GM18951 (cell line): Measurements from ENCODE around the gene TSPO2.

ENCODE experiments used
- POLR2A ChIP-seq: IDR thresholded peaks from 4 replicates; pipeline ENCODE4 v1.6.1; 2011; ENCODE audit warnings: mild to moderate bottlenecking; ENCODE audit not compliant: insufficient read length, insufficient read depth; ENCODE audit errors: extremely low read depth
- in situ Hi-C: fragments of 300-500 bp; cut with MboI; formaldehyde crosslinking; loops from one replicate; pipeline ENCODE4 v1.12.0; 2022; ENCODE audit warnings: low sequenced_read_pairs, mixed read lengths, inconsistent platforms; ENCODE audit not compliant: unreplicated experiment

Gene TSPO2

DNA sequence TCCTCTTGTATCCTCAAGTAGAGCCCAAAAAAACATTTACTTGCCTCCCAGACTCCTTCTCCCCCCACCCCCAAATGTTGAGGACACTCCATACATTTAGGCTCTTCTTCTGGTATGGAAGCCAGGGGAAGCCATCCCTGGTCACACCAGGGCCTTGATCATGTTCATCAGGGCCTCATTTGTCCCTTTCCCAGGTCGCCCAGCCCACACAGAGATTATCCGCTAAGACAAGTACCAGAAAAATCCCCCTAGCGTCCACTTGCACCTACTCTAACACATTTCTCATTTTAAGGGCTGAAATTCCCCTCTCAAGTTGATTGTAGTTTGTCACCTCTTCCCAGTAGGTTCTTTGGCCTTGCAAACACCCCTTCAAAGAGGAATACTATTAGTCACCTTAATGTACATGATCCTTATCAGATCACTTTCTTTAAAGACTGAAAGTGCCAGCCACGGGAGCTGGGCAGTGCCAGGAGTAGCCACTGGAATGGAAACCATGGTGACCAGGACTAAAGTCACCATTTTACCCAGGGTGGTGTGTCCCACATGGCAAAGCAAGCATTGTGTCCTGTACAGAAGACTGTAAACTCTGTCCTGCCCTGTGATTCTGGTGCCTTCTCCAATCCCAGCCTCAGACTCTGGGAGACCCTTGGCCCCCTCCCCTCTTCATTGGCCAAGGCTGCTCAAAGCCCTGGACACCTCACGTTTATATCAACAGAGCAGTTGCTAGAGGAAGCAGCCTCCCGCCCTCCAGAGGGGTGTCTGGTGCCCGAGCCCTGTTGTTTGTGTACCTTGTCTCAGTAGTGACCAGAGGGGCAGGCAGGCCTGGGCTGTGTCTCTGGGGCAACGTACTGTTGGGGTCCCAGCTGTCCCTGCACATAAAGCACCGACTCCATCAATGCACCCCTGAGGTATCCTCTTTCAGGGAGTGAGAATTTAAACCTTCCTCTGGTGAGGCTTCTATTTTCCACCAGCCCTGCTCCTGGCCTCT, 5.8 kb downstream of the TSPO2 start:
- in situ Hi-C loops, result no loop called here
- TF ChIP-seq POLR2A, result no peak

DNA sequence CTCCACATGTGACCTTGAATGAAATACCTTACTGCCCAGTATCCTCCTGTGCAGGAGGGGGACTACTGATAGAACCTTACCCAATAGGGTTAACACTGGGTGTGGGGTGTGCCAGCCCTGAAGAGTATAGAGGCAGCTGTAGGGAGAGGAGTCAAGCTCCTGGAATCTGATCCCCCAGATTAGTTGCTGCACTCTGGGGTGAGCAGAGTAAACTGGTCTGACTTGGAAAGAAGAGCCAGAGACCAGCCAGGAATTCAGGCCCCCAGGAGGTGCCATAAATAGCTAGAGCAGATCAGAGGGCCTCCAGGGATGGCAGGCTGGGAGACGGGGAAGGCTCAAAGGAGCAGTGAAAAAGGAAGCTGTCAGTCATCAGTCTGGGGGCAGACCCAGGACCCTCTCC, 7.3 kb downstream of the TSPO2 start:
- in situ Hi-C loops, result no loop called here
- TF ChIP-seq POLR2A, result no peak

DNA sequence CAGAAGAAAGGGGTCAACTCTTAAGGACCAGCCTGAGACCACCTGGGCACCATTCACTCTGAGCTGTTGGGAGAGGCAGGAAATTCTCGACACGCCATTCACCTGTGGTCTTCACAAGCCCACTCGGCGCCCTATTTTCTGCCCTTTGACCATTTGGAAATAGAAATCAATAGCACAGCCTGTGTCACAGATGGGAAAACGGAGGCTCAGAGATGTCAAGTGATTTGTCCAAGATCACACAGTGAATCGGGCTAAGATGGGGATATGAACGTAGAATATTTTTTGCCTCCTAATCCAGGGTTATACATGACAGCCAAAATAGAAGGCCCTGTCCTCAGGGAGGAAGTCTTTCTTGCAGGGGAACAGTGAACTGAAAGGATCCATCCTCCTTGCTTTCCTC, 7.7 kb downstream of the TSPO2 start:
- in situ Hi-C loops, result no loop called here
- no peak for TF ChIP-seq POLR2A

DNA sequence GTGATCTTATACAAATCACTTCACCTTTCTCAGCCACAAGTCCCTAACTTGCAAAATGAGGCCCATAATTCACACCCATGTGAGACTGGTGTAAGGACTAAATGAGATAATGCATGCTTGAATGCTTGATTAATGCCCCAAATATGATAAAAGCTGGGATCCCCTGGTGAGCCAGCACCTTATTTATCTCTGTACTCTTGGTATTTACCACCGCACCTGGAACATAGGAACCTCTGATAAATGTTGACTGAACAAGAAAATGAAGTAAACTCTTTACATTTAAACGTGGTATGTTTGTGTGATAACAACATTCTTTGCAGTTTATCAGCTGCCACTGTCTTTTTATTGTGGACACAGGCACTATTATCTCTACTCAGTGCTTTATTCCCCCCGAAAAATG, 8.3 kb downstream of the TSPO2 start:
- TF ChIP-seq POLR2A, result no peak
- in situ Hi-C loops, result no loop called here

DNA sequence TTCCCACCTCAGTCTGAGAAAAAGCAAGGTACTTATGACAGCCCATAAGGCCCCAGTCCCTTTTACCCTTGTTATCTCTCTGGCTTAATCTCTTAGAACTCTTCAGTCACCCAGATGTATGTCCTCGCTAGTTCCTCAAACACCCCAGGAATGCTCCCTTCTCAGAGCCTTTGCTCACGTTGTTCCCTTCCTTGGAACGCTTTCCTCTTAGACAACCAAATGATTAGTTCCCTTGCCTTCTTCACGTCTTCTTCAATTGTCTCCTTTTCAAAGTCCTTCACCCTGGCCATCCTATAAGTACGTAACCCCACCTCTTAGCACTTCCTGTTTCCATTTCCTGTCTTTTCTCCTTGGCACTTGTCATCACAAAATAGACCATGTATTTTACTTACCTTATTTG, 9.6 kb downstream of the TSPO2 start:
- TF ChIP-seq POLR2A, result no peak
- in situ Hi-C loops, result no loop called here

DNA sequence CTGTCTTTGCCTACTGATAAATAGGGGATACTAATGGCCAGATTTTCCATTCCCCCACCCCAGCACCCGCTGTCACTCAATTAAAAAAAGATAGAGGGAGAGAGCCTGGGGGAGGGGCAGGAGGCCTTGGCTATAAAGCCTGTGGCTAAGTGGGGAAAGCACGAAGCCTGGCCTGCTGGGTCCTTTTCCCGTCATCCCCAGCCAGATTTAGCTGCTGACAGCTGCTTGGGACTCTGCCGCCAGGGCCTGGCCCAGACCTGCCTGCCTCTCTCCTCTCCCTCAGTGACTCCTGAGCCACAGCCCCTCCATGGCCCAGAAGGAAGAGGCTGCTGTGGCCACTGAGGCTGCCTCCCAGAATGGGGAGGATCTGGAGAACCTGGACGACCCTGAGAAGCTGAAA, 10.8 kb downstream of the TSPO2 start, which contains the start of gene APOBEC2:
TSS of gene APOBEC2 (plus strand) at position 162 of the 400 bp plus-strand sequence. CDS start at position 308, 146 bp downstream.
- in situ Hi-C loops, result no loop called here

DNA sequence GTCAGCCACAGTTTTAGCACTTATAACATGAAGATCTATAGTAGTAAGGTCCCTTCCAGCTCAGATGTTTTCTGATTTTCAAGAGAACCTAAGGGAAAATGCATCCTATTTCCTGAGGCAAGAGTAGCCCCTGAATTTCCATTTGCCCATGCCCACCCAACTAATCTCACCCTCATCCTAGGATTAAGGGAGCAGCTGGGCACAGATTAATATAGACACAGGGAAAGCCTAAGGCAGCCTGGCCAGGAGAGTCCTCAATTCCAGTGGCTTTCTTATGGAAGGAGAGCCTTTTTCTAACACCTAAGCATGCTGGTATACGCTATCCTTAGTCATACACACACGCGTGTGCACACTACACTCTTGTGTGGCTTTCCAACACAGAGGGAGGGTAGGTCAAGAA, 12.2 kb downstream of the TSPO2 start:
- TF ChIP-seq POLR2A, result no peak

More for the DNA sequence above, 10.8 kb downstream of the TSPO2 start, which contains the start of gene APOBEC2:
- no peak for TF ChIP-seq POLR2A

DNA sequence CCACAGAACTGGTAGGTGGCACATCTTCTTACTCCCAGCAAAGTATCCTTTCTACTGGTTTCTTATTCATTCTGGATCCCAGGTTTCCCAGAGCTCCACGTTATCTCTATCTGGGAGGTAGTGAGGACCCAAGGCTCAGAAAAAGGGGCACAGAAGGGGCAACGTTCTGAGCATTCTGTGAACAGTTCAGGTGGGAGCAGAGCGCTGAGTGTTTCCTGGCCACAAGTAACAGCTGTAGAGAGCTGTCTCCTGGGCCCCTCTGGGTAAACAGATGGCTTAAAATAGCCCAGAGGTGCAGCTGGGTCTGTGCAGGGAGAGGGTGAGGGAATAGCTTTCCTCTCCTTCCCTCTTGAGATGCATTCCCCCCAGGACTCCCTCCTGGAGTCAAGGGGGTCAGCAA, 12.9 kb downstream of the TSPO2 start:
- in situ Hi-C loops, result no loop called here
- TF ChIP-seq POLR2A, result no peak

More for the DNA sequence above, 12.2 kb downstream of the TSPO2 start:
- in situ Hi-C loops, result no loop called here

DNA sequence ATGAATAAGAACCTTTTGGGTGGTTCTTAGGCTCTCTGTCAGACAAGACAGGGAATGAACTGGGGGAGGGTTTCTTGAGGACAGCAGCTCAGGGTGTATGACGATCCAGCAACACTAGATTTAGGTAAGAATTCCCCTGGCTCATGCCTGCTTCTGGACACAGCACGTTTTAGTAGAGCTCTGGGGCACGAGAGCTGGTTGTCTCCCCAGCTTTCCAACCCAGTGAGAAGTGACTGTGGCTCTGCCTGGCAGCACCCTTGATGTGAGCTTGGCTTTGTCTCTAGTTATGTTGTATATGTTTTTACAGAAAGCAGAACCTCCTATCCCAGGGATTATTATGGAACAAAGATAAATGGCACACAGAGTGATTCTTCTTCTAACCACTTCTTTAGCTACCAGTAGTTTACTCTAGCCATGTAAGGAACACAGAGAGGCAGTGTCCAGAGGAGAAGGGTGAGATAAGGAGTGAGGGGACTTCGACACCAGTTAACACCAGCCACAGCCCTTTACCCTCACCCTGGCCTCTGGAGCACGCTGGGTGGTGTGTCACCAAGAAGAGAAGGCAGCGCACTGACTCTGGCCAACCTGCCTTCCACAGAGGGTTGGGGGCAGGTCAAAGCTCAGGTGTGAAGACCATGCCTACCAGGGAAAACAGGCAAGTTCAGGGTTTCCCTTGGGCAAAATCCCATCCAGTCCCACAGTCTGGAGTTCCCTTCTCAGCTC, 14.7 kb downstream of the TSPO2 start:
- in situ Hi-C loops, result no loop called here
- no peak for TF ChIP-seq POLR2A

DNA sequence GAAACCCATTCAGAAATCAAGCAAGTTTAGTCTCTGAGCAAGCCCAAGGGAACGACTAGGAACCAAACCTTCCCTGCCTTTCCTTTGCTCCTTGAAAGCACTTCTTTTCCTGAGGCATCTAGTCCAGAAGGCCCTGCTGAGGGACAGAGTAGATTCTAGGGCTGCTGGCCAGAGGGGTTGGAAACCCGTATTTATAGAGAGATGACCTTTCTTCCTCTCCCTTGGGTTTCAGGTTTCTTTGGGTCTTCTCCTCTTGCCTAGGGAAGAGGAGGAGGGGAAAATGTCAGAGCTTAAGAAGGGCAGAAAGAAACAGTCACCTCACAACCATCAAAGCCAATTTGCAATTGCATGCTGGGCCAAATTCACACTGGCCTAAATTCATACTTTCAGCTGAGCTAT, 16.5 kb downstream of the TSPO2 start:
- in situ Hi-C loops, result no loop called here
- no peak for TF ChIP-seq POLR2A

DNA sequence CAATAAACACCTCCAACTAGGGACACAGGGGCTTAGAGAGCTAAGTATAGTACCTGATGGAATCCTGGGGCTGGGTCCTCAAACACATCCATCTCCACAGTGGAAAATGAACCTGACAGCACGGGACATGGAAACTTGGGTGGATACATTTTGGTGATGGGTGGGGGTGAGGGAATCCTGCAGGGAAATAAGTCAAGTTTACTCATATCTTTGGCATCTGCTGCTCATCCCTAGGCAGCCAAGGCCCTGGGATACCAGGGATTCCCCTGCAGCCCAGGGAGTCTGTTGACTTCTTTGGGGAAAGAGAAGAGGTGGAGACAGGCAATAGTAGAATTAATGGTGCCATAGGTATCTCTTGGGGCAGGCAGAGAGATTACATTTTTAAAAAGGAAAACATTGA, 17.3 kb downstream of the TSPO2 start:
- TF ChIP-seq POLR2A, result no peak
- in situ Hi-C loops, result no loop called here

DNA sequence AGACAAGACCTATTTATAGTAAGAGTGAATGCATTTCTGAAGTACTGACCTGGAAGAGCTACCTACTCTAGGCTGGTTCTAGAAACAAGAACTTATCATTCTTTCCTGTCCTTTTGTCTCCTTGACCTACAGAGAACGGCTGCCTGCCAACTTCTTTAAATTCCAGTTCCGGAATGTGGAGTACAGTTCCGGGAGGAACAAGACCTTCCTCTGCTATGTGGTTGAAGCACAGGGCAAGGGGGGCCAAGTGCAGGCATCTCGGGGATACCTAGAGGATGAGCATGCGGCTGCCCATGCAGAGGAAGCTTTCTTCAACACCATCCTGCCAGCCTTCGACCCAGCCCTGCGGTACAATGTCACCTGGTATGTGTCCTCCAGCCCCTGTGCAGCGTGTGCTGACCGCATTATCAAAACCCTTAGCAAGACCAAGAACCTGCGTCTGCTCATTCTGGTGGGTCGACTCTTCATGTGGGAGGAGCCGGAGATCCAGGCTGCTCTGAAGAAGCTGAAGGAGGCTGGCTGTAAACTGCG, 19.0 kb downstream of the TSPO2 start:
- TF ChIP-seq POLR2A, result no peak
- in situ Hi-C loops, result no loop called here

DNA sequence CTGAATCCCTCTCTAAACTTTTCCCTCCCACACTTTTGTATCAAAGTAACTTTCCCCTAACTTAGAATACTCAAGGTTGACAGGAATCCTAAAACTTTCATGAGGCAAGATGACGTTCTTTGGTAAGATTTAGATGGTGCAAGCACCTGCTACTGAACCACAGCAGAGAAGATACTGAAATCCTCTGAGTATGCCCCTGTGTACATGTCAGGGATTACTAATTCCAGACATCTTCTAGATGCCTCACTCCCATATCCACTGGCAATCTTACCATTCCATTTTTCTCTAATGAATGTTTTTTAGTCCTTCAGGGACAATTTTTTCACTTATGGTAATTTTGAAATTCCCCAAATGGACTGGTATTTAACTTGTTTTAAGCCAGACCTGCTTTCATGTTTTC, 19.8 kb downstream of the TSPO2 start:
- in situ Hi-C loops, result no loop called here
- TF ChIP-seq POLR2A, result no peak
